ENCODE results near the gene PACS1.

DNA sequence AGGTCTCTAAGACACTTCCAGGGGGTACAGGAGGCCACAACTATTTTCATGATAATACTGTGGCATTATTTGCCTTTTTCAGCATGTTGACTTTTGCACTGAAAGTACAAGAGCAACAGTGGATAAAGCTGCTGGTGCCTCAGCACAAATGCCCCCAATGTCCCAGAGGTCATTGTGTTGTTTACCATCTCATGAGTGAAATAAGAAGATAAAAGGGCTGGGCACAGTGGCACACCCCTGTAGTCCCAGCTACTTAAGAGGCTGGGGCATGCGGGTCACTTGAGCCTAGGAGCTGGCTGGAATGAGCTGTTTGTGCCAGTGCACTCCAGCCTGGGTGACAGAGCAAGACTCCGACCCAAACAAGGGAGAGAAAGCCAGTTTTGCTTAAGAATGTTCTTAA, 125.8 kb downstream of the PACS1 start:
- TF ChIP-seq, protein P1, sequence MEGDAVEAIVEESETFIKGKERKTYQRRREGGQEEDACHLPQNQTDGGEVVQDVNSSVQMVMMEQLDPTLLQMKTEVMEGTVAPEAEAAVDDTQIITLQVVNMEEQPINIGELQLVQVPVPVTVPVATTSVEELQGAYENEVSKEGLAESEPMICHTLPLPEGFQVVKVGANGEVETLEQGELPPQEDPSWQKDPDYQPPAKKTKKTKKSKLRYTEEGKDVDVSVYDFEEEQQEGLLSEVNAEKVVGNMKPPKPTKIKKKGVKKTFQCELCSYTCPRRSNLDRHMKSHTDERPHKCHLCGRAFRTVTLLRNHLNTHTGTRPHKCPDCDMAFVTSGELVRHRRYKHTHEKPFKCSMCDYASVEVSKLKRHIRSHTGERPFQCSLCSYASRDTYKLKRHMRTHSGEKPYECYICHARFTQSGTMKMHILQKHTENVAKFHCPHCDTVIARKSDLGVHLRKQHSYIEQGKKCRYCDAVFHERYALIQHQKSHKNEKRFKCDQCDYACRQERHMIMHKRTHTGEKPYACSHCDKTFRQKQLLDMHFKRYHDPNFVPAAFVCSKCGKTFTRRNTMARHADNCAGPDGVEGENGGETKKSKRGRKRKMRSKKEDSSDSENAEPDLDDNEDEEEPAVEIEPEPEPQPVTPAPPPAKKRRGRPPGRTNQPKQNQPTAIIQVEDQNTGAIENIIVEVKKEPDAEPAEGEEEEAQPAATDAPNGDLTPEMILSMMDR (IDR thresholded peaks at IDR 0.05): no peak
- TF ChIP-seq POLR2AphosphoS5 (IDR thresholded peaks at IDR 0.05): no peak
- no peak for TF ChIP-seq POLR2A (IDR thresholded peaks at IDR 0.05)

Data from breast epithelium (tissue), 3 donors.